ENCODE data around the gene BCAT1.

DNA sequence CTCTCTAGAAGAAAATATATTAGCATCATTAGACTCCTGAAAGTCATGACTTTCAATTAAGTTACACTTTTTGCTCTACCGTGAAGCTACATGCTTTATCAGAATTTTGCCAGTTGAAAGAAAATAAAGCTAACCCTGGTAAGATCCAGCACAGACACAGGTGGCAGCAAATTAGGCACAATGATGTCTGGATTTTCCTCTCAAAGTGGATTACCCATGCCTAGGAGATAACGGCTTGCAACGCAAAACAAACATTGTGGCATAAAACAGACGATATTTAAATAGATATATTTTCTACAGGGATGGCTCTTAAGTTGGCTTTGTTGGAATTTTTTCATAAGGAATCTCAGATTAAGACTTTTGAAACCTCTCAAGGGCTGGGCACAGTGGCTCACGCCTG lies 33.4 kb downstream of the BCAT1 start:
- TF ChIP-seq, protein P1, sequence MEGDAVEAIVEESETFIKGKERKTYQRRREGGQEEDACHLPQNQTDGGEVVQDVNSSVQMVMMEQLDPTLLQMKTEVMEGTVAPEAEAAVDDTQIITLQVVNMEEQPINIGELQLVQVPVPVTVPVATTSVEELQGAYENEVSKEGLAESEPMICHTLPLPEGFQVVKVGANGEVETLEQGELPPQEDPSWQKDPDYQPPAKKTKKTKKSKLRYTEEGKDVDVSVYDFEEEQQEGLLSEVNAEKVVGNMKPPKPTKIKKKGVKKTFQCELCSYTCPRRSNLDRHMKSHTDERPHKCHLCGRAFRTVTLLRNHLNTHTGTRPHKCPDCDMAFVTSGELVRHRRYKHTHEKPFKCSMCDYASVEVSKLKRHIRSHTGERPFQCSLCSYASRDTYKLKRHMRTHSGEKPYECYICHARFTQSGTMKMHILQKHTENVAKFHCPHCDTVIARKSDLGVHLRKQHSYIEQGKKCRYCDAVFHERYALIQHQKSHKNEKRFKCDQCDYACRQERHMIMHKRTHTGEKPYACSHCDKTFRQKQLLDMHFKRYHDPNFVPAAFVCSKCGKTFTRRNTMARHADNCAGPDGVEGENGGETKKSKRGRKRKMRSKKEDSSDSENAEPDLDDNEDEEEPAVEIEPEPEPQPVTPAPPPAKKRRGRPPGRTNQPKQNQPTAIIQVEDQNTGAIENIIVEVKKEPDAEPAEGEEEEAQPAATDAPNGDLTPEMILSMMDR (IDR thresholded peaks at IDR 0.05): no peak
- TF ChIP-seq, protein P2, sequence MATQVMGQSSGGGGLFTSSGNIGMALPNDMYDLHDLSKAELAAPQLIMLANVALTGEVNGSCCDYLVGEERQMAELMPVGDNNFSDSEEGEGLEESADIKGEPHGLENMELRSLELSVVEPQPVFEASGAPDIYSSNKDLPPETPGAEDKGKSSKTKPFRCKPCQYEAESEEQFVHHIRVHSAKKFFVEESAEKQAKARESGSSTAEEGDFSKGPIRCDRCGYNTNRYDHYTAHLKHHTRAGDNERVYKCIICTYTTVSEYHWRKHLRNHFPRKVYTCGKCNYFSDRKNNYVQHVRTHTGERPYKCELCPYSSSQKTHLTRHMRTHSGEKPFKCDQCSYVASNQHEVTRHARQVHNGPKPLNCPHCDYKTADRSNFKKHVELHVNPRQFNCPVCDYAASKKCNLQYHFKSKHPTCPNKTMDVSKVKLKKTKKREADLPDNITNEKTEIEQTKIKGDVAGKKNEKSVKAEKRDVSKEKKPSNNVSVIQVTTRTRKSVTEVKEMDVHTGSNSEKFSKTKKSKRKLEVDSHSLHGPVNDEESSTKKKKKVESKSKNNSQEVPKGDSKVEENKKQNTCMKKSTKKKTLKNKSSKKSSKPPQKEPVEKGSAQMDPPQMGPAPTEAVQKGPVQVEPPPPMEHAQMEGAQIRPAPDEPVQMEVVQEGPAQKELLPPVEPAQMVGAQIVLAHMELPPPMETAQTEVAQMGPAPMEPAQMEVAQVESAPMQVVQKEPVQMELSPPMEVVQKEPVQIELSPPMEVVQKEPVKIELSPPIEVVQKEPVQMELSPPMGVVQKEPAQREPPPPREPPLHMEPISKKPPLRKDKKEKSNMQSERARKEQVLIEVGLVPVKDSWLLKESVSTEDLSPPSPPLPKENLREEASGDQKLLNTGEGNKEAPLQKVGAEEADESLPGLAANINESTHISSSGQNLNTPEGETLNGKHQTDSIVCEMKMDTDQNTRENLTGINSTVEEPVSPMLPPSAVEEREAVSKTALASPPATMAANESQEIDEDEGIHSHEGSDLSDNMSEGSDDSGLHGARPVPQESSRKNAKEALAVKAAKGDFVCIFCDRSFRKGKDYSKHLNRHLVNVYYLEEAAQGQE (IDR thresholded peaks at IDR 0.05; ENCODE audit: insufficient read depth in 1 of 2, low read depth in 2 of 2, low read length in 1 of 2): no peak
- TF ChIP-seq TCF7L2 (IDR thresholded peaks at IDR 0.05; ENCODE audit: low read depth, low read length) (no peak), POLR2AphosphoS5 (IDR thresholded peaks at IDR 0.05; ENCODE audit: low read depth, low read length) (no peak)
